GM23338 (cell line): Measurements from ENCODE around the gene INPP5D. TPM values are rescaled to one million over a fixed set of nuclear protein-coding genes. Genes with fewer than 3 reads are reported as not detected.

Experiments used
- ATAC-seq: fragments of 200-7000 bp; cut with Tn5 transposase; 3 replicates; pipeline ENCODE4 v1.9.1; 2020
- DNase-seq: peaks from one replicate; pipeline ENCODE4 v3.0.0-alpha.2; 2015; ENCODE audit warnings: low spot score
- H2AFZ ChIP-seq: fragments of 200-600 bp; sonication (generic); 2 replicates; pipeline ENCODE4 v1.8.0; 2016; ENCODE audit warnings: antibody characterized with exemption, mild to moderate bottlenecking, moderate library complexity
- H3F3A ChIP-seq: fragments of 200-600 bp; sonication (generic); replicated peaks from 2 replicates; pipeline ENCODE4 v1.8.0; 2017; ENCODE audit warnings: antibody characterized with exemption, mixed run types, low read depth
- H3K27ac ChIP-seq: fragments of 200-600 bp; sonication (generic); 2 replicates; pipeline ENCODE4 v1.6.1; 2016; ENCODE audit warnings: low read depth
- H3K27me3 ChIP-seq: fragments of 200-600 bp; sonication (generic); 2 replicates; pipeline ENCODE4 v1.8.0; 2016; ENCODE audit warnings: mild to moderate bottlenecking, mixed run types, moderate library complexity; ENCODE audit not compliant: insufficient read depth
- H3K36me3 ChIP-seq: fragments of 200-600 bp; sonication (generic); 2 replicates; pipeline ENCODE4 v1.8.0; 2016; ENCODE audit warnings: mild to moderate bottlenecking; ENCODE audit not compliant: insufficient read depth
- H3K4me1 ChIP-seq: fragments of 200-600 bp; sonication (generic); 2 replicates; pipeline ENCODE4 v1.8.0; 2016; ENCODE audit warnings: mild to moderate bottlenecking, moderate library complexity; ENCODE audit not compliant: insufficient read depth
- H3K4me2 ChIP-seq: fragments of 200-600 bp; sonication (generic); 2 replicates; pipeline ENCODE4 v1.7.1; 2017; ENCODE audit warnings: mixed run types
- H3K4me3 ChIP-seq: fragments of 200-600 bp; sonication (generic); 2 replicates; pipeline ENCODE4 v1.6.1; 2016; ENCODE audit warnings: mixed run types
- H3K79me2 ChIP-seq: fragments of 200-600 bp; sonication (generic); replicated peaks from 2 replicates; pipeline ENCODE4 v1.8.0; 2017; ENCODE audit warnings: mild to moderate bottlenecking; ENCODE audit not compliant: insufficient read depth
- H3K9me2 ChIP-seq: fragments of 200-600 bp; sonication (generic); 2 replicates; pipeline ENCODE4 v1.8.0; 2017; ENCODE audit not compliant: insufficient read depth
- H4K20me1 ChIP-seq: fragments of 200-600 bp; sonication (generic); replicated peaks from 2 replicates; pipeline ENCODE4 v1.8.0; 2017; ENCODE audit warnings: mild to moderate bottlenecking; ENCODE audit not compliant: insufficient read depth
- H3K27ac Mint-ChIP-seq: 2 replicates; pipeline ENCODE4 v1.8.0; 2020; ENCODE audit warnings: inconsistent platforms, mild to moderate bottlenecking, moderate library complexity, mixed read lengths
- H3K27me3 Mint-ChIP-seq: 3 replicates; pipeline ENCODE4 v1.8.0; 2022; ENCODE audit warnings: low read depth, mild to moderate bottlenecking, moderate library complexity, mixed read lengths, inconsistent platforms; ENCODE audit not compliant: insufficient read depth, poor library complexity
- H3K36me3 Mint-ChIP-seq: 3 replicates; pipeline ENCODE4 v1.8.0; 2021; ENCODE audit warnings: low read depth, mild to moderate bottlenecking, inconsistent platforms, moderate library complexity, mixed read lengths
- H3K4me1 Mint-ChIP-seq: 3 replicates; pipeline ENCODE4 v1.8.0; 2020; ENCODE audit warnings: mild to moderate bottlenecking, inconsistent platforms, mixed read lengths
- H3K4me3 Mint-ChIP-seq: 3 replicates; pipeline ENCODE4 v1.8.0; 2021; ENCODE audit warnings: moderate library complexity, mild to moderate bottlenecking, inconsistent platforms, mixed read lengths
- H3K9me3 Mint-ChIP-seq: 3 replicates; pipeline ENCODE4 v1.8.0; 2020; ENCODE audit warnings: moderate library complexity, mild to moderate bottlenecking, inconsistent platforms, mixed read lengths
- CREB1 ChIP-seq: fragments of 250-450 bp; sonication (Bioruptor Pico); IDR thresholded peaks from 2 replicates; pipeline ENCODE4 v1.5.0; 2020; ENCODE audit warnings: low read depth, mild to moderate bottlenecking, moderate library complexity
- ETS1 ChIP-seq: IDR thresholded peaks from 2 replicates; pipeline ENCODE4 v1.6.1; 2016; ENCODE audit warnings: antibody characterized with exemption
- EZH2 ChIP-seq: fragments of 200-600 bp; sonication (generic); IDR thresholded peaks from one replicate; pipeline ENCODE4 v1.8.0; 2017; ENCODE audit warnings: antibody characterized with exemption, mild to moderate bottlenecking, low read depth; ENCODE audit not compliant: unreplicated experiment
- EZH2phosphoT487 ChIP-seq: fragments of 200-600 bp; sonication (generic); IDR thresholded peaks from one replicate; pipeline ENCODE4 v1.8.1; 2018; ENCODE audit warnings: antibody characterized with exemption; ENCODE audit not compliant: unreplicated experiment
- JUNB ChIP-seq: IDR thresholded peaks from one replicate; pipeline ENCODE4 v1.6.1; 2016; ENCODE audit warnings: antibody characterized with exemption; ENCODE audit not compliant: unreplicated experiment
- NANOG ChIP-seq: IDR thresholded peaks from 2 replicates; pipeline ENCODE4 v1.6.1; 2016; ENCODE audit warnings: antibody characterized with exemption, borderline replicate concordance
- POLR2AphosphoS5 ChIP-seq: IDR thresholded peaks from 2 replicates; pipeline ENCODE4 v1.6.1; 2016; ENCODE audit warnings: antibody characterized with exemption, low read depth
- REST ChIP-seq: IDR thresholded peaks from one replicate; pipeline ENCODE4 v1.6.1; 2018; ENCODE audit warnings: antibody characterized with exemption; ENCODE audit not compliant: unreplicated experiment
- STAT1 ChIP-seq: IDR thresholded peaks from one replicate; pipeline ENCODE4 v1.6.1; 2016; ENCODE audit warnings: antibody characterized with exemption; ENCODE audit not compliant: unreplicated experiment
- ZNF114 ChIP-seq: fragments of 250-450 bp; sonication (Bioruptor Pico); IDR thresholded peaks from 2 replicates; pipeline ENCODE4 v1.5.0; 2020; ENCODE audit warnings: mild to moderate bottlenecking, moderate library complexity
- ZNF331 ChIP-seq: fragments of 250-450 bp; sonication (Bioruptor Pico); IDR thresholded peaks from 2 replicates; pipeline ENCODE4 v1.5.0; 2020; ENCODE audit warnings: low read depth, mild to moderate bottlenecking, moderate library complexity
- ZNF462 ChIP-seq: fragments of 250-450 bp; sonication (Bioruptor Pico); IDR thresholded peaks from 2 replicates; pipeline ENCODE4 v1.5.0; 2020; ENCODE audit warnings: mild to moderate bottlenecking, moderate library complexity
- polyA plus RNA-seq: library from polyadenylated mRNA; unstranded; fragments of >200 nt; fragmentation: Nextera tagmentation; extraction: Ambion mirVana; gene quantifications from 2 replicates; pipeline ENCODE4 v1.2.1, GENCODE V29; 2016
- total RNA-seq: library from RNA; depleted of rRNA; stranded (reverse); fragments of >200 nt; shearing (Covaris generic); gene quantifications from 2 replicates; pipeline ENCODE4 v1.2.3, GENCODE V29; 2014
- TF ChIP-seq, protein P1 (sequence below), 2 experiments: fragments of 200-600 bp in 1 of 2; sonication (generic) in 1 of 2; conservative IDR thresholded peaks; 2 replicates each; pipeline versions ENCODE4 v1.5.1 to v1.6.1; 2016 to 2017; ENCODE audit warnings: antibody characterized with exemption in 2 of 2, low read depth in 2 of 2, mild to moderate bottlenecking in 2 of 2, moderate library complexity in 1 of 2

INPP5D gene
- total and polyA plus RNA-seq, 2 experiments from 2014 or later: 6.6 to 8.3 TPM

GRCh38 chr2:233148354-233148753 is 88.2 kb downstream of the INPP5D start:
- ATAC-seq: no peak
- Histone ChIP-seq H3K27me3 (no peaks in the 10 kb centered on the region), H3K36me3 (no peaks in the 10 kb centered on the region), H3F3A (no peaks in the 10 kb centered on the region), H3K4me3 (no peak overlapping the region), H4K20me1 (no peaks in the 10 kb centered on the region), H3K4me1 (peaks cover 1% of the 10 kb centered on the region; the same call in 1 of the 2 replicates), H2AFZ (no peak overlapping the region), H3K4me2 (no peak overlapping the region), H3K79me2 (peaks cover 3% of the 10 kb centered on the region; the same call in 1 of the 2 replicates), H3K27ac (no peak overlapping the region), H3K9me2 (peaks cover 17% of the 10 kb centered on the region)
- peak overlapping the region; percentile 4; the same call in 1 of the 2 replicates for H3K27ac Mint-ChIP-seq
- peaks cover 3% of the 10 kb centered on the region; the same call in 2 of the 3 replicates for H3K4me1 Mint-ChIP-seq
- H3K4me3 Mint-ChIP-seq: no peak overlapping the region
- peaks cover 11% of the 10 kb centered on the region for H3K27me3 Mint-ChIP-seq
- H3K36me3 Mint-ChIP-seq: peaks cover 45% of the 10 kb centered on the region
- peaks cover 8% of the 10 kb centered on the region; the same call in 2 of the 3 replicates for H3K9me3 Mint-ChIP-seq
- no peak for DNase-seq
- TF ChIP-seq REST (no peak), STAT1 (no peak), ZNF331 (no peak), ETS1 (no peak), EZH2phosphoT487 (no peak), CREB1 (no peak), EZH2 (no peak), NANOG (no peak), JUNB (no peak), ZNF462 (CRISPR knock-in tag) (no peak), POLR2AphosphoS5 (no peak), ZNF114 (CRISPR knock-in tag) (no peak)
- TF ChIP-seq, protein P1, sequence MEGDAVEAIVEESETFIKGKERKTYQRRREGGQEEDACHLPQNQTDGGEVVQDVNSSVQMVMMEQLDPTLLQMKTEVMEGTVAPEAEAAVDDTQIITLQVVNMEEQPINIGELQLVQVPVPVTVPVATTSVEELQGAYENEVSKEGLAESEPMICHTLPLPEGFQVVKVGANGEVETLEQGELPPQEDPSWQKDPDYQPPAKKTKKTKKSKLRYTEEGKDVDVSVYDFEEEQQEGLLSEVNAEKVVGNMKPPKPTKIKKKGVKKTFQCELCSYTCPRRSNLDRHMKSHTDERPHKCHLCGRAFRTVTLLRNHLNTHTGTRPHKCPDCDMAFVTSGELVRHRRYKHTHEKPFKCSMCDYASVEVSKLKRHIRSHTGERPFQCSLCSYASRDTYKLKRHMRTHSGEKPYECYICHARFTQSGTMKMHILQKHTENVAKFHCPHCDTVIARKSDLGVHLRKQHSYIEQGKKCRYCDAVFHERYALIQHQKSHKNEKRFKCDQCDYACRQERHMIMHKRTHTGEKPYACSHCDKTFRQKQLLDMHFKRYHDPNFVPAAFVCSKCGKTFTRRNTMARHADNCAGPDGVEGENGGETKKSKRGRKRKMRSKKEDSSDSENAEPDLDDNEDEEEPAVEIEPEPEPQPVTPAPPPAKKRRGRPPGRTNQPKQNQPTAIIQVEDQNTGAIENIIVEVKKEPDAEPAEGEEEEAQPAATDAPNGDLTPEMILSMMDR (conservative IDR thresholded peaks at IDR 0.05; ENCODE audit: low read depth in 2 of 2): no peak
